ENCODE measurements around the gene HDAC9.

HDAC9 gene

GRCh38 chr7:18753972-18754610, 258.5 kb downstream of the HDAC9 start:
- Mint-ChIP-seq H3K9me3 (ENCODE audit: low read depth) (no peaks in the 10 kb centered on the region), H3K4me1 (ENCODE audit: low read depth) (no peaks in the 10 kb centered on the region), H3K27ac (no peak overlapping the region), H3K36me3 (no peaks in the 10 kb centered on the region), H3K27me3 (no peaks in the 10 kb centered on the region), H3K4me3 (no peak overlapping the region)

GRCh38 chr7:18754766-18755165, 259.2 kb downstream of the HDAC9 start:
- Mint-ChIP-seq H3K36me3 (no peaks in the 10 kb centered on the region), H3K9me3 (ENCODE audit: low read depth) (peaks cover 3% of the 10 kb centered on the region), H3K27me3 (no peaks in the 10 kb centered on the region), H3K4me3 (no peak overlapping the region), H3K27ac (no peak overlapping the region), H3K4me1 (ENCODE audit: low read depth) (no peaks in the 10 kb centered on the region)

- H3K4me3 Mint-ChIP-seq: no peak overlapping the region
- H3K36me3 Mint-ChIP-seq: no peaks in the 10 kb centered on the region
- no peak overlapping the region for H3K27ac Mint-ChIP-seq
- no peaks in the 10 kb centered on the region for H3K4me1 Mint-ChIP-seq (ENCODE audit: low read depth)
- peaks cover 3% of the 10 kb centered on the region for H3K9me3 Mint-ChIP-seq (ENCODE audit: low read depth)
- H3K27me3 Mint-ChIP-seq: no peaks in the 10 kb centered on the region
Measured at GRCh38 chr7:18755793-18756192, 260.2 kb downstream of the HDAC9 start.

DNA sequence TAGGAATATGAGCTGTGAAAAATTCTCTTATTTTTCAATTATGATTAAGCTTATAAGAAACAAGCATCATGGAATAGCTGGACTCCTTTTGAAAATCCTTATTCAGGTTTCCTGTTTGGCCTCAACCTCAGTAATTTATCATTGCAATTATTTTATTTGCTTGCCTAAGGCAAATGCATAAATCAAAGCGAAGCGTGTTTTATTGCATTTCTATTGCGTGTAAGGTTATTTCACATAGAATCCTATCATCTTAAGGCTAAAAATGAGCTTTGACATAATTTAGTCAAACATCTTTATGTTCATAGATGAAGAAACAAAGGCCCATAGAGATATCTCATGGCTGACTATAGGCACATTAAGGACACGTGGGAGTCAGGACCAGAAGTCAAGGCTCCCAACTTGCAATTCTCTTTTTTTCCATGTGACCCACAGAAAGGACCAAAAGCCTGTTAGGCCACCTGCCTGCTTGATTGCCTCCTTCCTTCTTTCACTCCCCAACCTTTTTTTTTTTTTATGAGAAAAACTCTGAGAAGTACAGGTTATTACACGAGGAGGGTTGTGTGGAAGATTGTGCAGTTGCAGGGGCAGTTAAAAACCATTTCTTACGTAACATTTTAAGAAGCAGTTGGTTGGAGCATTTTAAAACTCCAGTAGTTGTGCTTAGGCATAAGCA, 261.0 kb downstream of the HDAC9 start:
- H3K27ac Mint-ChIP-seq: no peak overlapping the region
- H3K4me3 Mint-ChIP-seq: no peak overlapping the region
- H3K36me3 Mint-ChIP-seq: no peaks in the 10 kb centered on the region
- peaks cover 3% of the 10 kb centered on the region for H3K9me3 Mint-ChIP-seq (ENCODE audit: low read depth)
- H3K4me1 Mint-ChIP-seq (ENCODE audit: low read depth): no peaks in the 10 kb centered on the region
- H3K27me3 Mint-ChIP-seq: no peaks in the 10 kb centered on the region

DNA sequence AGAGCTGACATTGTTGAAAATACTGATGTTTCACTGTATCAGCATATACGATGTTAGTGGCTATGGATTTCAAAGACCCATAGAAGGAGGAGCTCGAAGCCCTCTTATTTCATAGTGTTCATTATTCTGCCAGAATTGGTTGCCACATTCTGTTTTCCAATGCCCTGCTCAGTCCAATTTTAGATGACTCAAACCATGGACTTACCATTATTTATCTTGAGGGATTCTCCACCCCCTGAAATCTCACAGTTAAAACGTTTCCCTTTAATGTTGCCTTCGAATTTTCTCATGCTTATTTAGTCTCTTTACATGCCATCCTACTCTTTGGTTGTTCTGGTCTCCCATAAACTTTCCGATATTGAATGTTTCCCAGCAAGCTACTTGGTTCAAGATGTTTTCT, 264.5 kb downstream of the HDAC9 start:
- H3K36me3 Mint-ChIP-seq: no peaks in the 10 kb centered on the region
- no peak overlapping the region for H3K4me3 Mint-ChIP-seq
- no peaks in the 10 kb centered on the region for H3K4me1 Mint-ChIP-seq (ENCODE audit: low read depth)

DNA sequence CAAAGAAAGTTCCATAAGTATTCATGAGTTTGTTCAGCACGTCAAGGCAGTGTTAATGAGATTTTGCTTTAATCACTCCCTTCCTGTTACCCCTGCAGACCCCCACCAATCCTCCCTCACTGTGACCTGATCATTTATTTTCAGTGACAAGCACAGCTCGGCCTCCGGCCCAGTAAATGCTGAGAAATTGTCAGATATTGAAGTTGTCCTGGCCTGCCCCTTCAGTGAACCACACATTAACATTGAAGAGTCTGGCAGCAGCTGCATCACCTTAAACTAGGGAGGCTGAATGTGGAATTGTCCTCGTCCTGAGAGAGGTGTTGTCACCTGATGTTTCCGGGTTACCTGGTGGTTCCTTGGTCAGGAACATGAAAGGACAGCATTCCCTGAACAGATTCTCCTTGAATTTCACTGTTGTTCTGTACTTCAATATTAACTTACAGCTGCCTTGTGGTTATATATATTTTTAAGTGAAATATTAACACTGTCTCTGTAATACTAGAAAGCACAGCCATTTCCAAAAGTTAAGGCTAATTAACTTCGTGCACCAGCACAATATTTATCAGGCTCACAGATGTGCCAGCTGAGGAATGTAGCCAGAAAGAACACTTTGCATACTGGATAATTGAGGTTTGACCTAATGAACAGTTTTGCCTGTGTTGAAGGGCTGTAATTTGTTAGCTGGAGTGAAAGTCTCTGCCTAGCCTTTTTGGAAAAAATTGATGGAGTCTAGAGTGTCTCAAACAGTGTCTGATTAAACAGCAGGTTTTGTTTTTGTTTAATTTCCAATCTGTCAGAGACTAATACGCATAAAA, 265.3 kb downstream of the HDAC9 start:
- Mint-ChIP-seq H3K27ac (no peak overlapping the region), H3K9me3 (ENCODE audit: low read depth) (peaks cover 3% of the 10 kb centered on the region), H3K4me3 (no peak overlapping the region), H3K27me3 (no peaks in the 10 kb centered on the region), H3K4me1 (ENCODE audit: low read depth) (no peaks in the 10 kb centered on the region), H3K36me3 (no peaks in the 10 kb centered on the region)

More for the DNA sequence above, 264.5 kb downstream of the HDAC9 start:
- H3K9me3 Mint-ChIP-seq (ENCODE audit: low read depth): peaks cover 3% of the 10 kb centered on the region
- no peaks in the 10 kb centered on the region for H3K27me3 Mint-ChIP-seq
- H3K27ac Mint-ChIP-seq: no peak overlapping the region

GRCh38 chr7:18762189-18762588, 266.6 kb downstream of the HDAC9 start:
- Mint-ChIP-seq H3K4me3 (no peak overlapping the region), H3K9me3 (ENCODE audit: low read depth) (peaks cover 3% of the 10 kb centered on the region), H3K36me3 (no peaks in the 10 kb centered on the region), H3K4me1 (ENCODE audit: low read depth) (no peaks in the 10 kb centered on the region), H3K27me3 (no peaks in the 10 kb centered on the region), H3K27ac (no peak overlapping the region)

GRCh38 chr7:18768256-18768655, 272.7 kb downstream of the HDAC9 start:
- H3K4me3 Mint-ChIP-seq: no peak overlapping the region
- no peaks in the 10 kb centered on the region for H3K9me3 Mint-ChIP-seq (ENCODE audit: low read depth)
- H3K36me3 Mint-ChIP-seq: no peaks in the 10 kb centered on the region
- no peak overlapping the region for H3K27ac Mint-ChIP-seq
- no peaks in the 10 kb centered on the region for H3K4me1 Mint-ChIP-seq (ENCODE audit: low read depth)
- H3K27me3 Mint-ChIP-seq: no peaks in the 10 kb centered on the region

- H3K4me1 Mint-ChIP-seq (ENCODE audit: low read depth): no peaks in the 10 kb centered on the region
- no peaks in the 10 kb centered on the region for H3K36me3 Mint-ChIP-seq
- H3K27ac Mint-ChIP-seq: no peak overlapping the region
- no peaks in the 10 kb centered on the region for H3K9me3 Mint-ChIP-seq (ENCODE audit: low read depth)
- H3K4me3 Mint-ChIP-seq: no peak overlapping the region
- H3K27me3 Mint-ChIP-seq: no peaks in the 10 kb centered on the region
Measured at GRCh38 chr7:18770154-18770811, 274.7 kb downstream of the HDAC9 start.

DNA sequence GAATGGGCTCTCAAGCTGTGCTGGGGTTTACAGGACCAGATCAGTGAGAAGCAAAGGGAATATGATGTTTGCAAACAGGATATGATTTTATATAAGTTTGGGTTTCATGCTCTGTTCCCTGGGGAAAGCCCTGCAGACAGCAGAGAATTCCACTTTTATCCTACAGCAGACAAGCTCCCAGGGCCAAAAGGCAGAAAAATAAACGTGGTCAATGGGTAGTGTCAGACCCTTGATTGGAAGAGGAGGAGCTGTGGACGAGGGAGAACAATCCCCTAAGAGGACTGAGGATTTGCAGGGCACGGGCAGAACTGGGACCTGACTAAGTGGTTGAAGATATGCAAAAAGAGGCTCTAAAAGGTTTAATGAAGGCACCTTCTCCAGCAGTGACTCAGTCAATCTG, 275.3 kb downstream of the HDAC9 start:
- Mint-ChIP-seq H3K4me1 (ENCODE audit: low read depth) (no peaks in the 10 kb centered on the region), H3K9me3 (ENCODE audit: low read depth) (no peaks in the 10 kb centered on the region), H3K27ac (no peak overlapping the region), H3K36me3 (no peaks in the 10 kb centered on the region), H3K27me3 (no peaks in the 10 kb centered on the region), H3K4me3 (no peak overlapping the region)

DNA sequence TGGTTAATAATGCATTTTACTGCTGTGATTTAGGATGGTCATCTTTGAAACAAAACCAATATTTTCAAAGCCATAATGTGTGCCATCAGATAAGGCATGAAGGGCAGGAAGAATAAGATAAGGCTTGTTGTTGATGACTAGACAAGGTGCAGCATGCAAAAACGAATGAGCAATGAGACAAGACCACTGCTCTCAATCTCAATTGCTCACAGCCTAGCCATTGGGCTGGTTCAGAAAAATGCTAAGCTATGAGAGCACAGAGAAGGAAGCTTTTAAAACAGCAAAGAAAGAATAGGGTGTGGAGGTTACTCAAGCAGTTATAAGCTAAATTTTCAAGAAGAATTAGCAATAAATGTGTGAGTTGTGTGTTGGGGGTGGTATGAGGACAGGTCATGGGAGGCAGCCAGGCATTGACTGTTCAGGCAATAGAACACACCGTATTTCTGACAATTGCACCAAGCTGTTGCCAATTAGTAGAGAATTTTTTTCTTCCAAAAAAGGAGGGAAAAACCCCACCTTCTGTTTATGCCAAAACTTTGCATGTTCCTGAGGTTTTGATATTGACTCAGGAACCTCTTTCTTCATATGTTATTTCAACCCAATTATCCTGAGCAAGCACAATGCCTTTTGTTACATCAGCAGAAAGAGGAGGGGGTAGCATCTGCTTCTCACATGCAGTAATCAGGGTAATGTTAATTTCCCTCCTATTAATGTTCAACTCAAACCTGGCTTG, 276.5 kb downstream of the HDAC9 start:
- no peak overlapping the region for H3K27ac Mint-ChIP-seq
- H3K4me3 Mint-ChIP-seq: no peak overlapping the region
- H3K4me1 Mint-ChIP-seq (ENCODE audit: low read depth): no peaks in the 10 kb centered on the region
- no peaks in the 10 kb centered on the region for H3K36me3 Mint-ChIP-seq
- H3K9me3 Mint-ChIP-seq (ENCODE audit: low read depth): no peaks in the 10 kb centered on the region
- no peaks in the 10 kb centered on the region for H3K27me3 Mint-ChIP-seq

GRCh38 chr7:18772567-18772965, 277.0 kb downstream of the HDAC9 start:
- no peak overlapping the region for H3K4me3 Mint-ChIP-seq
- no peaks in the 10 kb centered on the region for H3K9me3 Mint-ChIP-seq (ENCODE audit: low read depth)
- no peaks in the 10 kb centered on the region for H3K36me3 Mint-ChIP-seq
- H3K27me3 Mint-ChIP-seq: no peaks in the 10 kb centered on the region
- H3K27ac Mint-ChIP-seq: no peak overlapping the region
- H3K4me1 Mint-ChIP-seq (ENCODE audit: low read depth): no peaks in the 10 kb centered on the region

- H3K36me3 Mint-ChIP-seq: no peaks in the 10 kb centered on the region
- no peak overlapping the region for H3K4me3 Mint-ChIP-seq
- no peaks in the 10 kb centered on the region for H3K9me3 Mint-ChIP-seq (ENCODE audit: low read depth)
- H3K27me3 Mint-ChIP-seq: no peaks in the 10 kb centered on the region
- no peaks in the 10 kb centered on the region for H3K4me1 Mint-ChIP-seq (ENCODE audit: low read depth)
- no peak overlapping the region for H3K27ac Mint-ChIP-seq
Measured at GRCh38 chr7:18777314-18777713, 281.8 kb downstream of the HDAC9 start.

DNA sequence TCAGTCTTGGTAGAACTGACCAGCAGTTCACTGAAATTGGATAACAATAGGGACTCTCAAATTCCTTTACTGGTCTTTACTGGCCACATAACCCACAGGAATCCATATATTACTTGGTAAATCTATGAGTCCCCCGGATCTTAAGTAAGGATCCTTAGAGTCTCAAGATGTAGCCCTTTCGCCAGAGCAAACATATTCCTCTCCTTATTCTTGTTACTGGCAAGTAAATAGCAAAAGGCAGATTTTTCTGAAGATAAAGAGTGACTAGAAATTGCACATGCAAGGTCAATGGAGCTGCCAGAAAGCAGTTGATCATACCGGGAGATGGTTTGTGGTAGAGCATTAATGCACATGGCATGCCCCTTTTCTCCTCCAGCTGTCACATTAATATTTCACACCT, 283.0 kb downstream of the HDAC9 start:
- Mint-ChIP-seq H3K9me3 (ENCODE audit: low read depth) (no peaks in the 10 kb centered on the region), H3K27me3 (no peaks in the 10 kb centered on the region), H3K4me1 (ENCODE audit: low read depth) (no peaks in the 10 kb centered on the region), H3K36me3 (no peaks in the 10 kb centered on the region), H3K27ac (no peak overlapping the region), H3K4me3 (no peak overlapping the region)

Data from activated naive CD8-positive, alpha-beta T cell (primary cell).